DND-41 (cell line): ENCODE measurements around the gene CPD.

ENCODE experiments used
- ATAC-seq: fragments of 200-7000 bp; cut with Tn5 transposase; 3 replicates; pipeline ENCODE4 v1.9.1; 2021; ENCODE audit warnings: low read depth; ENCODE audit not compliant: insufficient read depth
- DNase-seq: peaks from one replicate; pipeline ENCODE4 v3.0.0-alpha.2; 2020
- H2AFZ ChIP-seq: 2 replicates; pipeline ENCODE4 v1.6.0; 2012; ENCODE audit warnings: low read depth, low read length
- H3K27ac ChIP-seq: 2 replicates; pipeline ENCODE4 v1.5.1; 2012; ENCODE audit warnings: low read length, inconsistent platforms
- H3K27me3 ChIP-seq: fragments of 200-600 bp; sonication (generic); 2 replicates; pipeline ENCODE4 v1.6.0; 2012; ENCODE audit warnings: low read length, mild to moderate bottlenecking, inconsistent platforms; ENCODE audit not compliant: insufficient read depth, poor library complexity
- H3K36me3 ChIP-seq: 2 replicates; pipeline ENCODE4 v1.5.1; 2012; ENCODE audit warnings: low read length, inconsistent platforms; ENCODE audit not compliant: insufficient read depth
- H3K4me1 ChIP-seq: 2 replicates; pipeline ENCODE4 v1.5.1; 2012; ENCODE audit warnings: mild to moderate bottlenecking, low read length; ENCODE audit not compliant: insufficient read depth
- H3K4me2 ChIP-seq: 2 replicates; pipeline ENCODE4 v1.6.0; 2012; ENCODE audit warnings: mild to moderate bottlenecking, moderate library complexity, low read length, inconsistent platforms; ENCODE audit not compliant: insufficient read depth
- H3K4me3 ChIP-seq, 2 experiments: fragments of 200-600 bp in 1 of 2; shearing (Covaris generic) in 1 of 2; 2 replicates each; pipeline ENCODE4 v1.5.1; 2012 to 2016; ENCODE audit warnings: inconsistent platforms in 2 of 2, low read length in 2 of 2, mild to moderate bottlenecking in 2 of 2, low read depth in 1 of 2, moderate library complexity in 1 of 2
- H3K79me2 ChIP-seq: 2 replicates; pipeline ENCODE4 v1.6.0; 2012; ENCODE audit warnings: low read length, inconsistent platforms; ENCODE audit not compliant: insufficient read depth
- H3K9ac ChIP-seq: 2 replicates; pipeline ENCODE4 v1.6.0; 2012; ENCODE audit warnings: low read depth, mild to moderate bottlenecking, inconsistent platforms, low read length, moderate library complexity
- H3K9me3 ChIP-seq: 2 replicates; pipeline ENCODE4 v1.5.1; 2012; ENCODE audit warnings: low read length, moderate library complexity, mild to moderate bottlenecking, inconsistent platforms; ENCODE audit not compliant: insufficient read depth, severe bottlenecking
- H4K20me1 ChIP-seq: 2 replicates; pipeline ENCODE4 v1.6.0; 2012; ENCODE audit warnings: low read length; ENCODE audit not compliant: insufficient read depth
- CTCF ChIP-seq: IDR thresholded peaks from 2 replicates; pipeline ENCODE4 v1.5.1; 2012; ENCODE audit warnings: borderline replicate concordance, low read length, moderate library complexity, mild to moderate bottlenecking; ENCODE audit not compliant: poor library complexity, severe bottlenecking; ENCODE audit errors: extremely low read depth
- EZH2 ChIP-seq: IDR thresholded peaks from 3 replicates; pipeline ENCODE4 v1.6.1; 2012; ENCODE audit warnings: borderline replicate concordance, low read depth, mild to moderate bottlenecking, moderate library complexity, low read length, inconsistent platforms; ENCODE audit not compliant: severe bottlenecking

The CPD gene

GRCh38 chr17:30380643-30381339 lies 2.1 kb downstream of the CPD start:
- Histone ChIP-seq H3K36me3 (peaks cover 7% of the 10 kb centered on the region; the same call in 1 of the 2 replicates), H2AFZ (no peak overlapping the region), H4K20me1 (peaks cover 6% of the 10 kb centered on the region; the same call in 1 of the 2 replicates), H3K4me1 (peaks cover 39% of the 10 kb centered on the region), H3K79me2 (peaks cover 20% of the 10 kb centered on the region), H3K9me3 (no peaks in the 10 kb centered on the region), H3K4me3 (peak overlapping the region in 1 of 2 experiments; percentile 75; a peak in 1 of 4 replicates), H3K27ac (no peak overlapping the region), H3K27me3 (no peaks in the 10 kb centered on the region), H3K9ac (peak overlapping the region; percentile 84), H3K4me2 (peak overlapping the region; percentile 96)
- no peak for TF ChIP-seq EZH2
- TF ChIP-seq CTCF, result no peak
- DNase-seq (no peak), ATAC-seq (no peak)

GRCh38 chr17:30381340-30381659 lies 2.6 kb downstream of the CPD start:
- no peak overlapping the region for H3K27ac ChIP-seq
- H3K9ac ChIP-seq, result no peak overlapping the region; the same call in 1 of the 2 replicates
- H3K36me3 ChIP-seq, result peaks cover 12% of the 10 kb centered on the region; the same call in 1 of the 2 replicates
- TF ChIP-seq CTCF (no peak), EZH2 (no peak)
- H3K4me3 ChIP-seq, result peak overlapping the region in 1 of 2 experiments; percentile 75; a peak in 1 of 4 replicates
- DNase-seq (no peak), ATAC-seq (no peak)
- no peaks in the 10 kb centered on the region for H3K9me3 ChIP-seq
- no peaks in the 10 kb centered on the region for H3K27me3 ChIP-seq
- peaks cover 39% of the 10 kb centered on the region for H3K4me1 ChIP-seq
- peaks cover 6% of the 10 kb centered on the region; the same call in 1 of the 2 replicates for H4K20me1 ChIP-seq
- H3K79me2 ChIP-seq, result peaks cover 20% of the 10 kb centered on the region
- no peak overlapping the region for H2AFZ ChIP-seq
- H3K4me2 ChIP-seq, result peak overlapping the region; percentile 96

GRCh38 chr17:30382345-30382744 lies 3.6 kb downstream of the CPD start:
- ATAC-seq (no peak), DNase-seq (no peak)
- H3K27ac ChIP-seq, result no peak overlapping the region
- no peak overlapping the region for H2AFZ ChIP-seq
- H3K27me3 ChIP-seq, result no peaks in the 10 kb centered on the region
- no peak overlapping the region for H3K9ac ChIP-seq
- H4K20me1 ChIP-seq, result peaks cover 6% of the 10 kb centered on the region; the same call in 1 of the 2 replicates
- H3K79me2 ChIP-seq, result peaks cover 20% of the 10 kb centered on the region
- H3K4me3 ChIP-seq, result no peak overlapping the region
- TF ChIP-seq EZH2, result no peak
- TF ChIP-seq CTCF, result no peak
- peaks cover 39% of the 10 kb centered on the region for H3K4me1 ChIP-seq
- peaks cover 22% of the 10 kb centered on the region; the same call in 1 of the 2 replicates for H3K36me3 ChIP-seq
- no peaks in the 10 kb centered on the region for H3K9me3 ChIP-seq
- H3K4me2 ChIP-seq, result peak overlapping the region; percentile 96; the same call in 1 of the 2 replicates
